Measurements from ENCODE around the gene KCNQ2.
"Not testable (repeated sequence)": the region's sequence is repeated elsewhere in the genome, so short reads cannot be mapped to it uniquely, and the experiment has no call there.

Gene KCNQ2

DNA sequence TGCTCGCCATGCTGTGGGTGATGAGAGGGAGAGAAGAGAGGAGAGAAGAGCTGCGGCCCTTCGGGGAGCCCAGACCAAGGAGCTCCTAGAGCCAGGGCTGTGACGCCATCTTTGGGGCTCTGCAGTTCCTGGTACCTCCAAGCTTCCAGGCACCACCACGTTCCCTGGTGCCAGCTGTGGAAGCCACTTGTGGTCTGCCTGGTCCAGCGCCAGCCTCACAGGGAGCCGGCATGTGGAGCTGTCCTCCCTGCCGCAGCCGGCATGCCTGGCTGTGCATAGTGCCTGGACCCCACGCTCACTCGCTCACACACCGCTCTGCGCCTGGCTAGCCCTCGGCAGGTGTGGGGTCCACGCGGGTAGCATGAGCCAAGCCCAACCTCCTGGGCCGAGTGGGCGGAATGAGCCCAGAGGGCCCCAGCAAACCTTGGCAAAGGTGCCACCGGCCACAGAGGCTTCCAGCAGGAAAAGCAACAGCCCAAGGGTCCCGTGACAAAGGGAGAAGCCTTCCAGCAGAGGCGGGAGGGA, 92.0 kb downstream of the KCNQ2 start:
- DNase-seq: no peak

DNA sequence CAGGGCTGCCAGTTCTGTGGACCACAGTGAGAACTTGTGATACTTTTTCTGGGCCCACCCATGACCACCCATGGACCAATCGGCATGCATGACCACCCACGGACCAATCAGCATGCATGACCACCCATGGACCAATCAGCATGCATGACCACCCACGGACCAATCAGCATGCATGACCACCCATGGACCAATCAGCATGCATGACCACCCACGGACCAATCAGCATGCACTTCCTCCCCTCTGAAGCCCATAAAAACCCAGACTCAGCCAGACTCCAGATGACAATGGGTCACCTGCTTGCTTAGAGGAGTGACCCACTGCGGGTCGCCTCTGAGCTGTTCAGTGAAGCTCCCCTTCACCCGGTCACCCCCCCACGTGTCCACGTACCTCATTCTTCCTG, 92.6 kb downstream of the KCNQ2 start:
- DNase-seq: not testable (repeated sequence)

DNA sequence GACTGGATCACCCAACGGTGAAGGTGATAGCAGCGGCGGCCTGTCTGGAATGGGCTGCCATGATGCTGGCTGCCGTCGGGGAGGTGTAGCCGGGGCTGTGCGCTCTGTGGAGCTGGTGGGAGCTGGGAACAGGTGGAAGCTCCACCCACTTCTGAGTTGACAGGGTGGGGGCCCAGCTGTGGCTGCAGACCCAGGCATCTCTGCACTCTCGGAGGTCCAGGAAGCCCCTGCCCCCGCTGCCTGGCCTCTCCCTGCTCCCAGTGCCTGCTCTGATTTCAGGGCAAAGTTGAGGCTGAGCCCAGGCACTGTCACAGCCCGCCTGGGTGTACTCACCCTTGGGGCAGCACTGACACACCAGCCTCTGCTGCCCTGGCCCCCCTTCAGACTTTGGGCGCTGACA, 93.2 kb downstream of the KCNQ2 start:
- DNase-seq: no peak

DNA sequence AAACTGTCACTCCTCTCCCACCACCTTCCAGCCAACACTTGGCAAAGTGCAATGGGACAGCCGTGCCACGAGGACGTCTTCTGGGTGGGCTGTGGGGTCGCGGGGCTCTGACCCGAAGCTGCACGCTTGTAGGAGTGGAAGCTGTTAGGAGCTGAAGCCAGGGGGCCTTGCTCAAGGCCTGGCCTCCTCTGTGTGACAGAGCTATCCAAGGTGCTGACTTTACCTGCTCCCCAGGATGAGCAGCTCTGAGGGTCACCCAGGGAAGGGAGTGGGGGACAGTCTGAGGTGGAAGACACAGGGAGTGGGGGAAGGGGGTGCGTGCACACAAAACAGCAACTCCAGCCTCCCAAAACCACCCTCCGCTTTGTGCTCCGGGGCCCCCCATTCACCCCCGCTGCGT, 93.8 kb downstream of the KCNQ2 start:
- no peak for DNase-seq

DNA sequence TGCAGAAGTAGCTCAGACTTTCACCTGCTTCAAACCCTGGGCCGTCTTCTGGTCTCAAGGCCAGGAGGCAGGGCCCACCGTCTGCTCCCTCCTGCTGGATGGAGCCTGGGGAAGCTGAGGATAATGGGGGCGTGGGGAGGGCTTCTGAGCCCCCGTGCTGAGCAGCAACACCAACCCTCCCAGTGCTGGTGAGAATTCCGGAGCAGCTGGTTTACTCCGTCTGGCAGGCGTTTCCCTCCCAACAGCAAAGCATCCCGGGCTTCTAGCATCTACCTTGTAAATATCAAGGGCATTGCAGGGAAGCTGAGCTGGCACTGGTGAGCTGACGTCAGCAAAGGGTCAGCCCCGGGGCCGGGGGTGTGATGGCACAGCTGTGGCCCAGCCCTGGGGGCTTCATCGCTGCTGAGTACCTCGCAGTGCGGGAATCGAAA, 94.5 kb downstream of the KCNQ2 start:
- DNase-seq: no peak

DNA sequence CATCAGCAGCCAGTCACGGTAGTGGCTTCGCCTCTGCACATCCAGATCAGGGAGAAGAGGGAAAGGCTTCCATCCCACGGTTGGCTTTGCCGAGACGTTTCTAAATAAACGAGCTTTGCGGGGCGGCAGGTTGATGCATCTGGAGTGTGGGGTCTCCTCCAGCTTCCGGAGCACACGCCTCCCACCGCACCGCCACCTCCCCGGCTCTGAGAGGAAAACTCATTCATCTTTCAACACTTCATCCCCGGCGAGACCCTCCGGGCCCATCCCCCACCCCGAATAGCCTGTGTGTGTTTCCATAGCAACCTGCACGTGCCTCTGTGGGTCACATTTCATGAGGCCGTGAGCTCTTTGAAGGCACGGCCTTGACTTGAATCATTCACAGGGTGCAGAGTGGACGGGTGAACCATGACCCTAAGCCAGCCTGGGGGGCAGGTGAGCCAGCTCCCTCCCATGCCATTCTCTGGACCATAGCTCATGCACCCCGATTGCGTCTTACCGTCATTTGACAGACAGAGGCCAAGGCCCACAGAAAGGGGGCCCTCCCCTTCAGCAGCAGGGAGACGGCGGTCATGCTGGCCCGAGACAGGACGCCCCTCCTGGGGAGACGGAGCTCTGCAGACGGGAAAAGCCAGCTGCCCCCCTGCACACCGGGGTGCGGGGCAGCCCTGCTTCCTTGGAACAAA, 95.1 kb downstream of the KCNQ2 start:
- peak; percentile 76 for DNase-seq

DNA sequence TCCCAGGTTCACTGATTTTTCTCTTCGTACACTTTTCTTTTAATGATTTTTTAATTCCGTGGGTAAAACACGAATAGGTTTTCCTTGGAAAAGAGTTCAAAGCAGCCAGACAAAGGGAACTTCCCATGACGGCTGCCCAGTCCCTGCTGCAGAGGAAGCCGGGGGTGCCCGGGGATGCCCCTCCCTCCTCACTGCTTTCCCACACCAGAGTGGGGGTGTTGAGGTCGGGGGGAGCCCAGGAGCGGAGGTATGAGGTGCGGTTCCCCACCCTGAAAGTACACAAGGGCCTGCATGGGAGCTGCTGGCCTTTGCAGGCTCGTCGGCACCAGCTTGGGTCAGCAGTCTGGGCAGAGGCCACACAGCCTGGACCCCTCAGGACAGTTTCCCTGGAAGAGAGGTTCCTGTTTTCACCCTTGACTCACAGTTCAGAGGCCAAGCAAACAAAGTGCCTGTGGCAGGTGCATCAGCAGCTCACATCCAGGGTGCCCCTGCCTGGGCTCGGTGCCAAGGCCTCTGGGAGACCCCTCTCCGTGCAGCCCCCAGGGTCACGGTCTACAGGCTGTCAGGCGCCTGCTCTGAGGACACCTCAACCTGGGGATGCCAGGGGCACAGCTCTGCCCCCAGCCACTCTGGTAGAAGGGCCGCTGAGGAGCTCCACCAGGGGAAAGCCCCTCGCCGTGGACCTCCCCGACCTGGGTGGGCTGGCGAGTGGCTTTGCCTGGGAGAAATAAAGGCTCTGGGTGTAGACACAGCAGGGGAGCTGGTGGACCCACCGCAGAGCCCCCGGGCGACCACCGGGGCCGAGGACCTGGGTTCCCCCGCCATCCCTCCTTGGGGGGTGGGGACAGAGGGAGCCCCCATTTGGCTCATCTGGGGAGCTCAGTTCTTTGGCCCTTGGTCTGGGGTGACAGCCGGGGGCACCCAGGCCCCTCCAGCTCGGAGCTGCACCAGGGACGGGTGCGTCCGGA, 95.9 kb downstream of the KCNQ2 start:
- no peak for DNase-seq

DNA sequence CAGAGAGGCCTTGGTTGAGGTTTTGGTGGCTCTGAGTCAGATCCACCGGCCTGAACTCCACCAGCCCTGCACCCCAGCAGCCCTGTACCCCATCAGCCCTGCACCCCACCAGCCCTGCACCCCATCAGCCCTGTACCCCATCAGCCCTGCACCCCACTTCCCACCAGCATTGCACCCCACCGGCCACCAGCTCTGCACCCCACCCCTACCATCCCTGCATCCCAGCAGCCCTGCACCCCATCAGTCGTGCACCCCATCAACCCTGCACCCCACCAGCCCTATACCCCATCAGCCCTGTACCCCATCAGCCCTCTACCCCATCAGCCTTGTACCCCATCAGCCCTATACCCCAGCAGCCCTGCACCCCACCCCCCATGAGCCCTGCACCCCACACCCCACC, 97.0 kb downstream of the KCNQ2 start:
- DNase-seq: no peak

DNA sequence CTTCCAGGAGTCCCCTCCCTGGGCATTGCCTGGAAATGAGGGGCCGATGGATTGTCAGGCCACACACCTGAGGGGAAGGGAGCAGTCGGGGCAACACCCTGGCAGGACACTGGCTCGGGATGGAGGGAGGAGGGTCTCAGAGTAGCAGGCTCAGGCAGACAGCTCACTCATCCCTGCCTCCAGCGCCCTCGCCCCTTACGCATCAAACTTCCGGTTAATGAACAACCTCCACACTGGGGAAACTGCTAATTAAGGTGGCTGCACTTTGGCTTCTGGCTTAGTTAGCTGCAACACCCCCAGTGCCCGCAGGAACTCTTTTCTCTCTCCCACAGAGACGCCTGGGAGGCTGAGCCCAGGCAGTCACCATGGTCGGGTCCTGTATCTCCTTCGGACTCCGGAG, 98.0 kb downstream of the KCNQ2 start:
- DNase-seq: no peak

DNA sequence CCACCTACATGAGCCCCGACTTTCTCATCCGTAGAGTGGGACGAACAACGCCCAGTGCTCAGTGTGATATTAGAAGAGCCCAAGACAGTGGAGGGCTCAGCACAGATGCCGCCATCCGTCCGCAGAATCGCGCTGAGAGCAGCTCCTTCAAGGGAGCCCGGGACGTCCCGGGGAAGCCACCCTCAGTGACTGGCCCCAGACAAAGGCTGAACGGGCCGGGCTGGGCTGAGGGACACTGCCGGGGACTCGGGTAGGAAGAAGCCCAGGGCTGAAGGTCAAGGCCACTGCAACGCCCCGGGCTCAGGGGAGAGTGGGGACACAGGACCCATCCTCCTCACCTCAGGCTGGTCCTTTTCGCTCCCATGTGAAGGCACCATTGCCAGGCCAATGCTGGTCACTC, 98.5 kb downstream of the KCNQ2 start:
- no peak for DNase-seq

DNA sequence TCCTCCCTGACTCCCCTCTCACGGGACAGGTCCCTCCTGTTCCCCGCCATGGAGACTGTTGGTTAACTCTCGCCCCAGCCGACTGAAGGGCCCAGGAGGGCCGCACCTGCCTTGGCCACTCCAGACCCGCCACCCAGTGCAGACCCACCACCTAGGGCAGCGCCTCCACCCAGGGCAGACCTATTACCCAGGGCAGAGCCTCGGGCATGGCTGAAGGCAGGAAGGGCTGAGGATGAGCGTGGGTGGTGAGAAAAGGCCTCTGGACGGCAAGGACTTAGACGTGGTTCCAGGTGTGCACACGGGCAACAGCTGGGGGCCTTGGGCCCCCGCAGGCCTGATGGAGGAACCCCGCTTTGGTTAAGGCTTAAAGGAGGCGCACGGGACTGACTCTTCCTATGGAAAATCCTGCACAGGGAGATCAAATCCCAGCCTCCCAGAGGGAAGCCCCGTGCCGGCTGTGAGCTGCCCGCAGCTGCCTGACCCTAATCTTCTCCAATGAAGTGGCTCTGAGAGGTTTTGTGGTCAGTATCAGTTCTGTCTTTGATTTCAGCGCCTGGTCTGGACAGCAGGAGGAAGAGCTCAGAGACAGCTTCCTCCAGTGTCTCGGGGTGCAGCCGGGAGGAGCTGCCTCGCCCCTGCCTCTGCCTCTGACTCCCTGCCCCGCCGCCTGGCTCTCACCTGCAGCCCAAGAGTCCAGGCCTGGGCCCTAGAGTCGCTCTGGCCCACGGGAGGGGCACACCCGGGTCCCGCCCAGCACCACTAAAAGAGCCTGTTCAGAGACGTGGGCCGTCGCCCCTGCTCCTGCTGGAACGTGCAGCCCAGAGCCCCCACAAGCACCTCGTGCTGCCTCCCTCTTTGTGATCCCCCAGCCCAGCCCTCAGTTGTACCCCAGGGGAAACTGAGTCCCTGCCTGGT, 99.2 kb downstream of the KCNQ2 start:
- DNase-seq: no peak

DNA sequence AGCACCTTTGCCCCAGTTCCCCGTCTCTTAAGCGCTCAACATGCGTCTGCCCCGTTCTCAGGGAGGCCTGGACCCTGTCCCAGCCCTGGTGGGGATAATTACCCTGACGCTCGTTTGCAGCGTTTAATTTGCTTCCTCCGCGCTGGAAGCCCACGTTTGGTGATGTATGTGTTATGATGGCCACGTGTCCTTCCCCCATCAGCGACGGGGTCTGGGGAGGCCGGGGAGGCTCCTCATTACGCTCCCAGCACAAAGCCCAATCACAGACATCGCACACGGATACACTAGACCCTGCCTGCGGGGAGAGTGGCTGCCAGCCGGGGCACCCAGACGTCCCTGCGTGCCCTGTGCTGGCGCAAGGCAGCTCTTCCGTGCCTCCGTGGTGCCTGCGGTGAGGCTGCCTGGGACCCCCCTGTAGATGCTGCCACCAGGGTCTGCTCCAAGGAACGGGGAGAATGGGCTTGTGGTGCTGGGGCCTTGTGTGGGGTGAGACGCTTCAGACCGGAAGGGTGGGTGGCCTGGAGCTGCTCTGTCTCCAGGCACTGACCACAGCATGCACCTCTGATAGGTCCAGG, 101.1 kb downstream of the KCNQ2 start:
- DNase-seq: no peak

DNA sequence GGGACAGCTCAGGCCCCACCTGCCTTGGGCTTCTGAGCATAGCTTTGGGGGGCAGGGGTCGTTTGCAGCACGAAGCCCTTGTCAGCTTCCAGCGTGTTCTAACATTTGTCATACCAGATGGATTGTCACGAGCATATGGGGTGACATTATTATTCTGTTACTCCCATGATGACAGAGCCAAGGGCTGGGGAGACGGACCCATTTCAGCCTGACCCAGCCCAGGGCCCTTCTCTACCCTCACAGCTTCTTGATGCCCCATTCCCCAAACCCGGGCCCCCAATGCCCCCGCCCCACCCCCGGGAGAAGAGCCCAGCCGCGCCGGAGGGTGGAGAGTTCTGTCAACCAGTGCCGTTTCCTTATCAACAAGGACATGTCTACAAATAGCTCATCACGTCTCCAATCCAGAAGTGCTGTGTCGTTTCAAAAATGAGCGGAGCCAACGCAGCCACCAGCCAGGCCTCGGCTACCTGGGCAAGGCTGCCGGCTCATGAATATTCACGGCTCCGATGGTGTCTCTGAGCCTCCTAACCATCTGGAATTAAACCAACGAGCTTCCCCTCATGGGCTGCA, 101.8 kb downstream of the KCNQ2 start:
- no peak for DNase-seq

DNA sequence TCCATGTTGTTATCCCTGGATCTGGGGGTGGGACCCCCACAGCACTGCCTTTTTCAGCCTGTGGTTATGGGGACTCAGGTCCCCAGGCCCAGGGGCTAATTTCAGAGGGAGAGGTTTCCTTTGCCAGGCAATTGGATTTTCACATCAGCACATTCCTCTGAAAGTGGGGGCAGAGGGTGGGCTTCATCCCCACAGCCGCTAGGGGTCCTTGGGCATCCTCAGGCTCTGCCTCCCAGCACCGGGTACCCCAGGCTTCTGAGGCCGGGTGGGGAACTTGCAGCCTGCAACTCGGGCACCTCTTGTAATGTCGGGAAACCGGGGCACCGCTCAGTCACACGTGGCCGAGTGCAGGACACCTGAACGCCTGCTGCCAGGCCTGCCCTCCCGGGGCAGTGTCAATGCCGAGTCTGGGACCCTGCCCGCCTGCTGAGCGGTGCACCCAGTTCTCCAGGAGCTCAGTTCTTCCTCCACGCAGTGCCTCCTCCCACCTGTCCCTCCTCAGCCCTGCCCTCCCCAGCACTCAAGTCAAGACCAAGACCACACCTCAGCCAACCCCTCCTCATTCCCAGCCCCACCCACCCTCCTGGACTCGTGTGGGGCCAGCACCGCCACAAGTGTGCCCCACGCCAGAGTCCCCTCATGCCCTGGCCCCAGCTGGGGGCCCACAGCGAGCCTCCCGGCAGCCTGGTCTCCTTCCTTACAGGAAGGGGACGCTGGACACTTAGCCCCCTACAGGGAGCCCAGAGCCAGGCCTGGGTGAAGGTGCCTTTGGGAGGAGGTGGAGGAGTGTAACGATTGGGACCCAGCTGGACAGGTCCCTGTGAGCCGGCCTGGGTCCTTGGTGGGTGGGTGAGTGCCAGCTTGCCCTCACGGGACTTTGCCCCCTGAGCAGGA, 102.5 kb downstream of the KCNQ2 start:
- DNase-seq: no peak

DNA sequence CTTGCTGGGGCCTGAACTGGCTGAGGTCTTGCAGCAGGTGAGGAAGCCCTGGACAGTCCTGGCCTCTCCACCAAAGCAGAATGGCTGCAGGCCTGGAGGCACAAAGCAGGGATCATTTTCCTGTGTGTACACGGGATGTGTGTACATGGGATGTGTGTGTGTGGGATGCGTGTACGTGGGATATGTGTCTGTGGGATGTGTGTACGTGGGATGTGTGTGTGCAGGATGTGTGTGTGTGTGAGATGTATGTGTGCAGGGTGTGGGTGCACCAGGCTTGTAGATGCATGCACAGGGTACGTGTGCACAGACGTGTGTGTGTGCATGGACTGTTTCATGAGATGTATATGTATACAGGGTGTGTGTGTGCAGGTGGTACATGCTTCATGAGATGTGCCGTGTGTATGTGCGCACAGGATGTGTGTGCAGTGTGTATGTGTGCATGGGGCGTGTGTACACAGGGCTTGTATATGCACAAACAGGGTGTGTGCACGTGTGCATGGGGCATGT, 103.4 kb downstream of the KCNQ2 start:
- no peak for DNase-seq

DNA sequence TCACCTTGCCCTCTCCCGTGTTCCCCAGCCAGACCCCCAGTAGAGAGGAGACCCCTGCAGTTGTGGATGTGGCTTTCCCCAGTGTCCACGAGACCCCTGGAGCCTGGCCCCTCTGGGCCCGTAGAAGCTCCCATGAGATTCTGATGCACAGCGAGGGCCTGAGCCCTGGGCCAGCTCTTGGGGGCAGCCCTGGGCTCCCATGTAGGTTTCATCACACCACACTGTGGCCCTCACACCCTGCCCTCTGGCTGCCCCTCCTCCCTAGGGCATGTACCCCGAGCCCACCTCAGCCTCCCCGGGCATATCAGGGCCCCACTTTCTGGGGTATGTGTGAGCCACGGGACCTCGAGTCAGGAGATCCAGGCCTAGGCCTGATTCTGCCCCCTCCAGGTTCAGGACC, 104.3 kb downstream of the KCNQ2 start:
- DNase-seq: no peak

DNA sequence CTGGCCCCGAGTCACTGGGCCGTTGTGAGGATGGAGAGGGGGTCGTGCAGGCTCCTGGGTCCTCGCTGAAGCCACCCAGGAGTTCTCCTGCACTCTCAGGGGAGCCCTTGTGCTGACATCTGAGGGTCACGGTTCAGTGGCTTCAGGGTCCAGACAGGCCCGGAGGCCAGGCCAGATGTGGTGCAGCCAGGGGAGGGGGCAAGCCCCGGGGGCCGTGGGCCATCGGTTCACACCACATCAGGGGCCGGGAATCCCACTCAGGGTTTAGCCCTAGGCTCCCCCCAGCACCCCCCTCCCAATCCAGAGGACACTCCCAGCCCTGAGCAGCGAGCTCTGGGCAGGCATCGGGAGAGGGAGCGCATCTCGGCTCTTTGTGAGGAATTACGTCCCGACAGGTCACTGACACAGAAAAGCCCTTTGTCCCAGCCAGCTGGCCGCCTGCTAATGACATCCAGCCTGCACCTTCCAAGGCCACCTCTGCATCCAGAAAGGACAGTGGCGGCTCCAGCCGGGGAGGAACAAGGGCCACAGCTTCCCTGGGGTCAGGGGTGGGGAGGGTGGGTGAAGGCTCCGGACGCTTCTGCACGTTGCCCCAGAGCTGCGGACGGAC, 104.9 kb downstream of the KCNQ2 start:
- DNase-seq: no peak

DNA sequence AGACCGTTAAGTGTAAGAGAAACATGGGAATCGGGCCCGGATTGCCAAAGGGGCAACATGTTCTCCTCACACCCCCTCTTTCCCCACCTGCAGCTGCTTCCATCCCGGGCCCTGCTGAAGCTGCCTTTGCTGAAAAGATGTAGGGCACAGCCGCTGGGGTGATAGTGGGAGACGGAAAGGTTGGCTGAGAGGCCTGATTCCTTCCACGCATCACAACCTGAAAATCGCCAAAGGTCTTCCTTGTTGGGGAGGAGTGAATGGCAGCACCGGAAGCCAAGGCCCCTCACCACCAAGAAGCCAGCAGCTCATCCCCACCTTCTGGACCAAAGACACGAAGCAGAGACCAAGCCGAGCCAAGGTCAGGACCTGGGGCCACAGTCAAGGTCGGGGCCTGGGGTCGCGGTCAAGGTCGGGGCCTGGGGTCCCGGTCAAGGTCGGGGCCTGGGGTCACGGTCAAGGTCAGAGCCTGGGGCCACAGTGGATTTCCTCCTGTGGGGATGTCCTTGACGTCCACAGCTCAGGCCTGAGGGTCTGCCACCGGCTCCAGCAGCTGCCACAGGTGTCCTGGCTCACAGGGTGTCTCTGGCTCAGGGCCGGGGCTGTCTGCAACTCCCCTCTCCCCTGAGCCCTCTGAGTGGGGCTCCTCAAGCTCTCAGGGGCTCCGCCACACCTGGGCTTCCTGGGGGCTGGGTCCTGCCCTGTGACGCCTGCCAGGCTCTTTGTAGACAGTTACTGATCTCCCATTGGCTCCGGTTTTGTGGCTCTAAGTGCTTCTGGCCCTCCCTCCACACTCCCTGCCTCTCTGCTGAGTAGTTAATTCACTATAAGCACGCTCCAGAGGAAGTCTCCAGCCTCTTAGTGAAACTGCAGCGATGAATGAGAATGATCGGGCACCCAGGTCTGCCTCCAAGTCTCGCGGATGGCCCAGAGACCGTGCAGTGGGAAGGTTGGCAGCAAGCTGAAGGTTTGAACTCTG, 105.8 kb downstream of the KCNQ2 start:
- DNase-seq: peak; percentile 95
